Parathyroid adenoma (tissue), 2 donors: ENCODE data around the gene STK17A.

ENCODE experiments used
- H2AFZ ChIP-seq: fragments of 300-600 bp; sonication (generic); one replicate; pipeline ENCODE4 v1.7.0; 2017; ENCODE audit warnings: antibody characterized with exemption, mild to moderate bottlenecking
- H3K27ac ChIP-seq: fragments of 300-600 bp; sonication (generic); one replicate; pipeline ENCODE4 v1.7.0; 2017
- H3K27me3 ChIP-seq: fragments of 300-600 bp; sonication (generic); one replicate; pipeline ENCODE4 v1.7.0; 2017; ENCODE audit warnings: low read length; ENCODE audit not compliant: control insufficient read depth, insufficient read depth
- H3K36me3 ChIP-seq: fragments of 300-600 bp; sonication (generic); one replicate; pipeline ENCODE4 v1.7.0; 2017; ENCODE audit warnings: low read length; ENCODE audit not compliant: control insufficient read depth, insufficient read depth
- H3K4me1 ChIP-seq: fragments of 300-600 bp; sonication (generic); one replicate; pipeline ENCODE4 v1.7.0; 2017; ENCODE audit warnings: control low read depth
- H3K4me2 ChIP-seq: fragments of 300-600 bp; sonication (generic); one replicate; pipeline ENCODE4 v1.7.0; 2017; ENCODE audit warnings: low read length
- H3K4me3 ChIP-seq: fragments of 300-600 bp; sonication (generic); one replicate; pipeline ENCODE4 v1.7.0; 2017; ENCODE audit warnings: low read depth, low read length
- H3K79me2 ChIP-seq: fragments of 300-600 bp; sonication (generic); one replicate; pipeline ENCODE4 v1.7.0; 2017; ENCODE audit warnings: control low read depth
- H3K9ac ChIP-seq: fragments of 300-600 bp; sonication (generic); one replicate; pipeline ENCODE4 v1.7.0; 2017; ENCODE audit warnings: mild to moderate bottlenecking
- H3K9me3 ChIP-seq: fragments of 300-600 bp; sonication (generic); one replicate; pipeline ENCODE4 v1.7.0; 2017; ENCODE audit warnings: low read length; ENCODE audit not compliant: control insufficient read depth
- TF ChIP-seq, protein P1 (sequence below): fragments of 300-600 bp; sonication (generic); IDR thresholded peaks from one replicate; pipeline ENCODE4 v1.7.0; 2017; ENCODE audit warnings: antibody characterized with exemption, mild to moderate bottlenecking
- donor health status: primary hyperparathyroidism.

The STK17A gene

DNA sequence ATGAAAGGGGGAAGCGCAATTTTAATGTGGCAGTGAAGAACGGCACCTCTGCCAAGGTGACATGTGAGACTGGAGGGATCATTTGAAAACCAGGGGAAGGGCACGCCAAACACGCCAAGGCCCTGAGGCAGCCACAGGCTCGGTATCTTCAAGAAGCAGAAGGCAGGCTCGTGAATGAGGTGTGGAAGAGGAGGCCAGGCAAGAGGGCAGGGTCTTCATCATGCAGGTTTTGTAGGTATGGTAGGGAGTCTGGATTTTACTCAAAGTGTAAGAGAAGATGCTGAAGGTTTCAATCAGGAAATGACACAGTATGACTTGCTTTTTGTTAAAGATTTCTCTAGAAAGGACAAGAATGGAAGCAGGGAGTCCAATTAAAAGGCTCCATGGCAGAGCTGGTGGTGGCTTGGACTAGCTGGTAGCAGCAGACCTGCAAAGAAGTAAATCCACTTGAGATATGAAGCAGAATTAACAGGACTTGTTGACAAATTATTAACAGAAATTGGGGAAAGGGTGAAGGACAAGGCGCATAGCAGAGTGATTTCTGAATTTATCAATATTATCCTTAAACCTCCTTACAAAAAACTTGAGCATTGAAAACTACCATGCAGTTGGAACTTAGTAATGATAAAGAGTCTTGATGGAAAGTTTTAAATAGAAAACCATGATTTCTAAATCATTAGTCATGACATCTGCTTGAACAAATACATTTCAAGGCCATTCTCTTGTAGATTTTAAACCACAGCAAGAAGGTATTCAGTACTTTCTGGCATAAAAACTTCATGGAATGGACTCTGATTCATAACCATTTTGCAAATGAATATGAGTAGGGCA, 76.0 kb downstream of the STK17A start:
- Histone ChIP-seq H3K27ac (no peak overlapping the region), H3K9ac (no peak overlapping the region), H3K9me3 (no peaks in the 10 kb centered on the region)

DNA sequence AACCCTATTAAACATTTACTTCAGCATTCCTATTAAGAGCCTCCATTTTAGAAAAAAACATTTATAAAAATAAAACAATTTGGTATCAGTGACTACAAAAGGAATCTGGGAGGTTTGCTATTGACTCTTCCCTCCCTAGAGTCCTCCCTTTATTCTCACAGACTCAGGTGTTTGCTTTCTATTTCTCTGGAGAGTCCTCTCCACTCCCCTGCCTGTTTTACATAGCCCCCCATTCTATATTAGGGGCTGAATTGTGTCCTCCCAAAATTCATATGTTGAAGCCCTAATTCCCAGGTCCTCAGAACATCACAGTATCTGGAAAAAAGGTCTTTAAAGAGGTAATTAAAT, 76.6 kb downstream of the STK17A start:
- Histone ChIP-seq H3K79me2 (peaks cover 6% of the 10 kb centered on the region), H3K9ac (no peak overlapping the region), H3K4me2 (no peak overlapping the region), H3K36me3 (no peaks in the 10 kb centered on the region), H2AFZ (no peak overlapping the region), H3K27me3 (no peaks in the 10 kb centered on the region), H3K4me1 (no peaks in the 10 kb centered on the region), H3K9me3 (no peaks in the 10 kb centered on the region), H3K4me3 (no peak overlapping the region), H3K27ac (no peak overlapping the region)
- TF ChIP-seq, protein P1, sequence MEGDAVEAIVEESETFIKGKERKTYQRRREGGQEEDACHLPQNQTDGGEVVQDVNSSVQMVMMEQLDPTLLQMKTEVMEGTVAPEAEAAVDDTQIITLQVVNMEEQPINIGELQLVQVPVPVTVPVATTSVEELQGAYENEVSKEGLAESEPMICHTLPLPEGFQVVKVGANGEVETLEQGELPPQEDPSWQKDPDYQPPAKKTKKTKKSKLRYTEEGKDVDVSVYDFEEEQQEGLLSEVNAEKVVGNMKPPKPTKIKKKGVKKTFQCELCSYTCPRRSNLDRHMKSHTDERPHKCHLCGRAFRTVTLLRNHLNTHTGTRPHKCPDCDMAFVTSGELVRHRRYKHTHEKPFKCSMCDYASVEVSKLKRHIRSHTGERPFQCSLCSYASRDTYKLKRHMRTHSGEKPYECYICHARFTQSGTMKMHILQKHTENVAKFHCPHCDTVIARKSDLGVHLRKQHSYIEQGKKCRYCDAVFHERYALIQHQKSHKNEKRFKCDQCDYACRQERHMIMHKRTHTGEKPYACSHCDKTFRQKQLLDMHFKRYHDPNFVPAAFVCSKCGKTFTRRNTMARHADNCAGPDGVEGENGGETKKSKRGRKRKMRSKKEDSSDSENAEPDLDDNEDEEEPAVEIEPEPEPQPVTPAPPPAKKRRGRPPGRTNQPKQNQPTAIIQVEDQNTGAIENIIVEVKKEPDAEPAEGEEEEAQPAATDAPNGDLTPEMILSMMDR: no peak

More for the DNA sequence above, 76.0 kb downstream of the STK17A start:
- no peaks in the 10 kb centered on the region for H3K36me3 ChIP-seq
- H2AFZ ChIP-seq: no peak overlapping the region
- H3K4me2 ChIP-seq: no peak overlapping the region
- no peaks in the 10 kb centered on the region for H3K4me1 ChIP-seq
- no peaks in the 10 kb centered on the region for H3K27me3 ChIP-seq
- H3K79me2 ChIP-seq: peaks cover 6% of the 10 kb centered on the region
- TF ChIP-seq, protein P1: no peak
- H3K4me3 ChIP-seq: no peak overlapping the region

DNA sequence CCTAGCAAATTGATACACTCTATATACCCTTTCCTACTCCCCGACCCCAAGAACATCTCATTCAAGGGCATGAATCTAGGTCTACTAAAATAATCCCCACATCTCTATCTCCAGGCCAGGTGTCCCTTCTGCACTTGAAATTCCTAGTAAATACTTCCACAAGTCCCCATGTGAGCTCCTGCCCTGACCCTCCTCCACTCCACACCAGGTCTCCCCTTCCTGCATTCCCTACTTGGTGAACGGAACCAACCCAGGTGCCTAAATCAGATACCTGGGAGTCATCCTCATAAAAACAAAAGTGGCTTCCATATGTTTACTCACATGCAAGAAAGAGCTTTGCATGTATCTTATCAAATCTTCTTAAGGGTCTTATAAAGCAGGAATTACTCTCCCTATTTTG, 77.2 kb downstream of the STK17A start:
- Histone ChIP-seq H3K79me2 (peaks cover 6% of the 10 kb centered on the region), H3K27ac (no peak overlapping the region), H3K4me1 (no peaks in the 10 kb centered on the region), H3K36me3 (no peaks in the 10 kb centered on the region), H3K27me3 (no peaks in the 10 kb centered on the region), H3K9me3 (no peaks in the 10 kb centered on the region), H3K4me2 (no peak overlapping the region), H3K9ac (no peak overlapping the region), H3K4me3 (no peak overlapping the region), H2AFZ (no peak overlapping the region)
- TF ChIP-seq, protein P1: no peak

DNA sequence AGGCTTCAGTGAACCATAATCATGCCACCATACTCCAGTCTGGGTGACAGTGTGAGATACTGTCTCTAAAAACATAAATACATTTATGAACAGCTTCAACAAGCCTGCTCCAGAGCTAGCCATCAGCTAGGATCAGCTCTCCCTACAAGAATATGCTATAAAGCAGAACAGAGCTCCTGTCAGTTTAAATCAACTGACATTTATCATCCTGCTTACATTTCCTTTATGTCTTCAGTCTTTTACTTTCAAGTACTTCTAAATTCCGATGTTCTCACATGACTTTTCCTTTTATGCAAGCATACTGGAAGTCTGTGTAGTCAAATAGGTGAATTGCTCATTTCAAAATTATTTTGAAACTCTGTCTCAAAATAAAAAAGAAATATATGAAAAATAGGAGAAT, 81.8 kb downstream of the STK17A start:
- TF ChIP-seq, protein P1: no peak
- no peaks in the 10 kb centered on the region for H3K27me3 ChIP-seq
- H3K4me1 ChIP-seq: no peaks in the 10 kb centered on the region
- H3K9ac ChIP-seq: no peak overlapping the region
- no peak overlapping the region for H3K4me3 ChIP-seq
- H3K4me2 ChIP-seq: no peak overlapping the region
- no peak overlapping the region for H3K27ac ChIP-seq
- H3K9me3 ChIP-seq: no peaks in the 10 kb centered on the region
- H3K79me2 ChIP-seq: peaks cover 12% of the 10 kb centered on the region
- no peaks in the 10 kb centered on the region for H3K36me3 ChIP-seq
- no peak overlapping the region for H2AFZ ChIP-seq

DNA sequence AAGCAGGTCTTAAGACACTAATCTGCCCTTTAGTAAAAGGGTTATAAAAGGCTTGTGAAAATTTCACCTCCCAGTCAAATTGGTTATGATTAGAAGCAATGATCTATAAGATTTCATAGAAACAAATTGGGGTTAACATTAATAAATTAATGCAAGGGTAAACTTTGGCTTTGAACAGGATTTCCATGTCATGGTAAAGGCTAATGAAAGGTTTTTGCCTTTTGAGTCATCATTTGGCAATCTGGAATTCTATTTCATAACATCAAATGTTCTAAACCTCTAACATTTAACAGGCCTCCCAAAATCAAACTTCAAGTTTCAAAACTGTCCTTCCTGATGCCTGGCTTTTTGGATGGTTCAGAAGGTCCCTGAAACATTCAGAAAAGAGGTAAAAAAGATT, 84.0 kb downstream of the STK17A start:
- Histone ChIP-seq H3K4me1 (no peaks in the 10 kb centered on the region), H3K27me3 (no peaks in the 10 kb centered on the region), H3K36me3 (no peaks in the 10 kb centered on the region), H3K4me2 (no peak overlapping the region), H3K9ac (no peak overlapping the region), H3K79me2 (peaks cover 17% of the 10 kb centered on the region), H3K4me3 (no peak overlapping the region), H2AFZ (no peak overlapping the region), H3K27ac (no peak overlapping the region), H3K9me3 (no peaks in the 10 kb centered on the region)
- TF ChIP-seq, protein P1: no peak
